Neuronal stem cell (in vitro differentiated cells): ENCODE measurements around the gene LEMD2.

Source experiments
- DNase-seq: peaks from one replicate; pipeline ENCODE4 v3.0.0-alpha.2; 2013; ENCODE audit warnings: low spot score
- H2AFZ ChIP-seq: one replicate; pipeline ENCODE4 v1.6.1; 2013; ENCODE audit warnings: mild to moderate bottlenecking, low read length, inconsistent platforms
- H2AK5ac ChIP-seq: 2 replicates; pipeline ENCODE4 v1.6.1; 2013; ENCODE audit warnings: low read depth, mild to moderate bottlenecking, inconsistent platforms, low read length, moderate library complexity, mixed read lengths
- H2BK120ac ChIP-seq: 2 replicates; pipeline ENCODE4 v1.6.1; 2013; ENCODE audit warnings: low read depth, mild to moderate bottlenecking, inconsistent platforms, low read length, moderate library complexity, mixed read lengths
- H2BK12ac ChIP-seq: one replicate; pipeline ENCODE4 v1.6.1; 2013; ENCODE audit warnings: low read length, inconsistent platforms
- H2BK15ac ChIP-seq: 2 replicates; pipeline ENCODE4 v1.6.1; 2013; ENCODE audit warnings: mild to moderate bottlenecking, low read length, inconsistent platforms, mixed read lengths
- H2BK5ac ChIP-seq: one replicate; pipeline ENCODE4 v1.6.1; 2013; ENCODE audit warnings: inconsistent platforms, mild to moderate bottlenecking, low read length, moderate library complexity
- H3K14ac ChIP-seq: one replicate; pipeline ENCODE4 v1.6.1; 2013; ENCODE audit warnings: low read length, inconsistent platforms
- H3K18ac ChIP-seq: 2 replicates; pipeline ENCODE4 v1.6.1; 2013; ENCODE audit warnings: low read length, inconsistent platforms
- H3K23ac ChIP-seq: 2 replicates; pipeline ENCODE4 v1.6.1; 2013; ENCODE audit warnings: low read depth, mild to moderate bottlenecking, mixed read lengths, low read length, inconsistent platforms; ENCODE audit not compliant: poor library complexity
- H3K27ac ChIP-seq: replicated peaks from 3 replicates; pipeline ENCODE4 v1.5.1; 2013; ENCODE audit warnings: low read length, inconsistent platforms
- H3K27me3 ChIP-seq, 3 experiments: 2 replicates each; pipeline ENCODE4 v1.6.1; 2013; ENCODE audit warnings: low read length in 3 of 3, mild to moderate bottlenecking in 2 of 3, inconsistent platforms in 1 of 3, low read depth in 1 of 3, mixed read lengths in 1 of 3, moderate library complexity in 1 of 3; ENCODE audit not compliant: control insufficient read depth in 3 of 3, insufficient read depth in 3 of 3
- H3K36me3 ChIP-seq, 2 donors: replicated peaks in 1 of 2; 2 replicates each; pipeline ENCODE4 v1.6.1; 2013; ENCODE audit warnings: low read length in 2 of 2; ENCODE audit not compliant: control insufficient read depth in 2 of 2, insufficient read depth in 2 of 2
- H3K4ac ChIP-seq: 2 replicates; pipeline ENCODE4 v1.6.1; 2013; ENCODE audit warnings: inconsistent platforms, mild to moderate bottlenecking, low read length, moderate library complexity
- H3K4me1 ChIP-seq, 2 donors: 1 replicate in 1 of 2; 2 replicates in 1 of 2; pipeline ENCODE4 v1.6.1; 2013; ENCODE audit warnings: low read length in 2 of 2, low read depth in 1 of 2; ENCODE audit not compliant: control insufficient read depth in 2 of 2, insufficient read depth in 1 of 2
- H3K4me2 ChIP-seq: one replicate; pipeline ENCODE4 v1.6.1; 2013; ENCODE audit warnings: mild to moderate bottlenecking, low read length, inconsistent platforms; ENCODE audit not compliant: insufficient read depth, poor library complexity, severe bottlenecking
- H3K4me3 ChIP-seq, 2 donors: 2 replicates each; pipeline ENCODE4 v1.5.1; 2013; ENCODE audit warnings: low read length in 2 of 2, mild to moderate bottlenecking in 2 of 2, inconsistent platforms in 1 of 2, moderate library complexity in 1 of 2
- H3K79me1 ChIP-seq: one replicate; pipeline ENCODE4 v1.6.1; 2013; ENCODE audit warnings: low read depth, mild to moderate bottlenecking, inconsistent platforms, low read length, moderate library complexity
- H3K9ac ChIP-seq: one replicate; pipeline ENCODE4 v1.6.1; 2013; ENCODE audit warnings: mild to moderate bottlenecking, low read depth, low read length, inconsistent platforms; ENCODE audit not compliant: poor library complexity
- H3K9me3 ChIP-seq, 2 donors: replicated peaks in 1 of 2; 2 replicates each; pipeline versions ENCODE3 to v1.6.1; 2013; ENCODE audit warnings: low read length in 2 of 2, mild to moderate bottlenecking in 2 of 2, inconsistent platforms in 1 of 2, low read depth in 1 of 2, mixed read lengths in 1 of 2, moderate library complexity in 1 of 2; ENCODE audit not compliant: control insufficient read depth in 2 of 2, insufficient read depth in 1 of 2
- H4K8ac ChIP-seq: one replicate; pipeline ENCODE4 v1.6.1; 2013; ENCODE audit warnings: low read depth, mild to moderate bottlenecking, inconsistent platforms, low read length, moderate library complexity
- H4K91ac ChIP-seq: one replicate; pipeline ENCODE4 v1.6.1; 2013; ENCODE audit warnings: low read length, low read depth, mild to moderate bottlenecking, inconsistent platforms; ENCODE audit not compliant: poor library complexity
- WGBS, 2 donors: extraction: QIAGEN DNeasy Blood & Tissue Kit; methylation state at CpG; one replicate each; pipeline ENCODE4 v1.1.7; 2013; ENCODE audit warnings: missing lambda C conversion rate in 2 of 2, mixed read lengths in 1 of 2; ENCODE audit not compliant: insufficient read length in 2 of 2, insufficient replicate concordance in 1 of 2; ENCODE audit errors: extremely low coverage in 2 of 2; 5-methylcytosine and 5-hydroxymethylcytosine counted together

The LEMD2 gene

GRCh38 chr6:33779895-33780294 lies 9.0 kb downstream of the LEMD2 start:
- Histone ChIP-seq H2BK12ac (no peak overlapping the region), H3K4me2 (no peak overlapping the region), H3K4me3 (peak overlapping the region in 1 of 2 donors; percentile 47), H3K79me1 (no peaks in the 10 kb centered on the region), H2AK5ac (peak overlapping the region; percentile 4), H3K23ac (no peak overlapping the region), H3K9me3 (no peaks in the 10 kb centered on the region), H3K4ac (no peak overlapping the region), H4K8ac (no peak overlapping the region), H3K27me3 (no peaks in the 10 kb centered on the region), H3K18ac (peak overlapping the region; percentile 54), H2AFZ (no peak overlapping the region), H2BK5ac (no peak overlapping the region), H3K4me1 (peaks cover 25 to 32% of the 10 kb centered on the region in 2 donors), H3K9ac (no peak overlapping the region), H2BK15ac (no peak overlapping the region), H2BK120ac (no peak overlapping the region), H3K27ac (peak overlapping the region; percentile 1), H4K91ac (no peak overlapping the region), H3K14ac (no peak overlapping the region), H3K36me3 (peaks cover 53 to 91% of the 10 kb centered on the region in 2 donors)
- DNase-seq = no peak
- WGBS, 2 donors = no CpG with 5 or more reads among the region's 14 CpGs

GRCh38 chr6:33779290-33779689 lies 9.6 kb downstream of the LEMD2 start:
- no peak overlapping the region for H3K4me3 ChIP-seq
- no peak overlapping the region for H3K4ac ChIP-seq
- H2BK120ac ChIP-seq = no peak overlapping the region
- H2AFZ ChIP-seq = no peak overlapping the region
- WGBS, 2 donors = no CpG with 5 or more reads among the region's 7 CpGs
- no peak overlapping the region for H2BK12ac ChIP-seq
- H3K79me1 ChIP-seq = no peaks in the 10 kb centered on the region
- H2AK5ac ChIP-seq = no peak overlapping the region
- no peak for DNase-seq
- no peaks in the 10 kb centered on the region for H3K9me3 ChIP-seq
- H3K36me3 ChIP-seq = peaks cover 55 to 90% of the 10 kb centered on the region in 2 donors
- H2BK15ac ChIP-seq = no peak overlapping the region
- no peak overlapping the region for H3K18ac ChIP-seq
- H4K91ac ChIP-seq = no peak overlapping the region
- no peak overlapping the region for H3K14ac ChIP-seq
- H3K9ac ChIP-seq = no peak overlapping the region
- H4K8ac ChIP-seq = no peak overlapping the region
- peaks cover 25 to 32% of the 10 kb centered on the region in 2 donors for H3K4me1 ChIP-seq
- H3K27me3 ChIP-seq = no peaks in the 10 kb centered on the region
- H3K23ac ChIP-seq = no peak overlapping the region
- H3K4me2 ChIP-seq = no peak overlapping the region
- H2BK5ac ChIP-seq = no peak overlapping the region
- H3K27ac ChIP-seq = no peak overlapping the region

GRCh38 chr6:33778444-33779121 lies 10.3 kb downstream of the LEMD2 start:
- Histone ChIP-seq H3K4me3 (no peak overlapping the region), H3K4ac (no peak overlapping the region), H3K9me3 (no peaks in the 10 kb centered on the region), H2BK120ac (no peak overlapping the region), H3K9ac (no peak overlapping the region), H3K4me2 (no peak overlapping the region), H3K36me3 (peaks cover 55 to 88% of the 10 kb centered on the region in 2 donors), H3K27ac (no peak overlapping the region), H2AFZ (no peak overlapping the region), H2AK5ac (no peak overlapping the region), H3K18ac (no peak overlapping the region), H3K23ac (no peak overlapping the region), H3K4me1 (peaks cover 25 to 32% of the 10 kb centered on the region in 2 donors), H3K14ac (no peak overlapping the region), H2BK5ac (no peak overlapping the region), H3K27me3 (no peaks in the 10 kb centered on the region), H4K91ac (no peak overlapping the region), H4K8ac (no peak overlapping the region), H2BK12ac (no peak overlapping the region), H2BK15ac (no peak overlapping the region), H3K79me1 (no peaks in the 10 kb centered on the region)
- no peak for DNase-seq
- WGBS, 2 donors = no CpG with 5 or more reads among the region's 12 CpGs

GRCh38 chr6:33777398-33778388 lies 11.2 kb downstream of the LEMD2 start:
- Histone ChIP-seq H2AK5ac (no peak overlapping the region), H3K9ac (no peak overlapping the region), H3K18ac (no peak overlapping the region), H3K27ac (no peak overlapping the region), H2BK12ac (no peak overlapping the region), H3K27me3 (no peaks in the 10 kb centered on the region), H2AFZ (no peak overlapping the region), H2BK15ac (no peak overlapping the region), H3K79me1 (no peaks in the 10 kb centered on the region), H3K4me1 (peaks cover 25 to 32% of the 10 kb centered on the region in 2 donors), H3K23ac (no peak overlapping the region), H3K9me3 (no peaks in the 10 kb centered on the region), H3K4me3 (no peak overlapping the region), H2BK5ac (no peak overlapping the region), H4K8ac (no peak overlapping the region), H3K14ac (no peak overlapping the region), H4K91ac (no peak overlapping the region), H3K4me2 (no peak overlapping the region), H2BK120ac (no peak overlapping the region), H3K36me3 (peaks cover 54 to 88% of the 10 kb centered on the region in 2 donors), H3K4ac (no peak overlapping the region)
- no peak for DNase-seq
- WGBS, 2 donors = no CpG with 5 or more reads among the region's 25 CpGs
